ENCODE results near the gene SDR9C7. TPM values are rescaled to one million over a fixed set of nuclear protein-coding genes. Genes with fewer than 3 reads are reported as not detected.

Gene SDR9C7
- total and polyA plus RNA-seq, 2 experiments from 2014 or later, result not detected

DNA sequence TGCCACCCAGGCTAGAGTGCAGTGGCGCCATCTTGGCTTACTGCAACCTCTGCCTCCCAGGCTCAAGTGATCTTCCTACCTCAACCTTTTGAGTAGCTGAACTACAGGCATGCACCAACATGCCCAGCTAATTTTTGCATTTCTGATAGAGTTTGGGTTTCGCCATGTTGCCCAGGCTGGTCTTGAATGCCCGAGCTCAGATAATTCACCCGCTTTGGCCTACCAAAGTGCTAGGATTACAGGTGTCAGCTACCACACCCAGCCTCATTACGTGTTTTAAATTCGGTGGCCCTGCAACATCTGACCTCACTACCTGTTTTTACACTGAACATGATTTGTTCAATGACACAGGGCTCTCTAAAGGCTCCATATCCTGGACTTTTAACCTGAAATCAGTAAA, 46.1 kb upstream of the SDR9C7 start (continued):
- TF ChIP-seq ZNF462 (CRISPR knock-in tag; IDR thresholded peaks at IDR 0.05), result no peak
- TF ChIP-seq ZNF331 (CRISPR knock-in tag; IDR thresholded peaks at IDR 0.05; ENCODE audit: low read depth), result no peak

DNA sequence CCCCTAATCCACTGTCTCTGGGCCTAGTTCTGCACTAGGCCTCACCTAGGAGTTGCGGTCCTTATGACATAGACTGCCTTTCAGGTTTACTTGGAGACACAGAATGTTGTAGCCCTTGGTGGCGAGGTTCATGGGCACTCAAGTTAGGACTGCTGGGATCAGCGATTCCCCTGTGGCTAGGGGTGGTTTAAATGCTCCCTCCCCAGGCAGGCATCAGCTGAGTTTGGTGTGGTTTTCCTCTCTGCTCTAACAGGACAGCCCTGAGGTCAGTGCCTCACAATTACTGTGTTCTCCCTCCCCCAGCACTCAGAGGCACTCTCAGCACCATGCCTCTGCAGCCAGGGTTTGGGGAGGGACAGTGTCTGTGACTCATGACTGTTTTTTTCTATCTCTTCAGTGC, 45.4 kb upstream of the SDR9C7 start:
- peaks cover 8% of the 10 kb centered on the region for H3K27me3 Mint-ChIP-seq (ENCODE audit: insufficient read depth, low read depth, poor library complexity)
- H3K36me3 Mint-ChIP-seq (ENCODE audit: low read depth), result peaks cover 5% of the 10 kb centered on the region; the same call in 1 of the 3 replicates
- H3K27ac Mint-ChIP-seq, result no peak overlapping the region
- H3K27ac ChIP-seq (ENCODE audit: low read depth), result no peak overlapping the region
- peaks cover 17% of the 10 kb centered on the region for H3K9me2 ChIP-seq (ENCODE audit: insufficient read depth)
- H4K20me1 ChIP-seq (replicated peaks; ENCODE audit: insufficient read depth), result no peaks in the 10 kb centered on the region
- H2AFZ ChIP-seq, result no peak overlapping the region
- no peaks in the 10 kb centered on the region for H3K36me3 ChIP-seq (ENCODE audit: insufficient read depth)
- no peak overlapping the region for H3K4me2 ChIP-seq
- no peaks in the 10 kb centered on the region for H3K4me1 ChIP-seq (ENCODE audit: insufficient read depth)
- H3K27me3 ChIP-seq (ENCODE audit: insufficient read depth), result no peaks in the 10 kb centered on the region
- H3K4me3 ChIP-seq, result no peak overlapping the region
- no peaks in the 10 kb centered on the region for H3F3A ChIP-seq (replicated peaks; ENCODE audit: low read depth)
- ATAC-seq, result no peak
- H3K79me2 ChIP-seq (replicated peaks; ENCODE audit: insufficient read depth), result no peaks in the 10 kb centered on the region
- TF ChIP-seq EZH2 (IDR thresholded peaks at IDR 0.05; ENCODE audit: low read depth, unreplicated experiment) (no peak), ZNF114 (CRISPR knock-in tag; IDR thresholded peaks at IDR 0.05) (no peak), ZNF331 (CRISPR knock-in tag; IDR thresholded peaks at IDR 0.05; ENCODE audit: low read depth) (no peak), JUNB (IDR thresholded peaks at IDR 0.05; ENCODE audit: unreplicated experiment) (no peak), NANOG (IDR thresholded peaks at IDR 0.05; ENCODE audit: borderline replicate concordance) (no peak)
- TF ChIP-seq, protein P1, sequence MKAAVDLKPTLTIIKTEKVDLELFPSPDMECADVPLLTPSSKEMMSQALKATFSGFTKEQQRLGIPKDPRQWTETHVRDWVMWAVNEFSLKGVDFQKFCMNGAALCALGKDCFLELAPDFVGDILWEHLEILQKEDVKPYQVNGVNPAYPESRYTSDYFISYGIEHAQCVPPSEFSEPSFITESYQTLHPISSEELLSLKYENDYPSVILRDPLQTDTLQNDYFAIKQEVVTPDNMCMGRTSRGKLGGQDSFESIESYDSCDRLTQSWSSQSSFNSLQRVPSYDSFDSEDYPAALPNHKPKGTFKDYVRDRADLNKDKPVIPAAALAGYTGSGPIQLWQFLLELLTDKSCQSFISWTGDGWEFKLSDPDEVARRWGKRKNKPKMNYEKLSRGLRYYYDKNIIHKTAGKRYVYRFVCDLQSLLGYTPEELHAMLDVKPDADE (IDR thresholded peaks at IDR 0.05), result no peak
- no peak for DNase-seq (ENCODE audit: low spot score)
- no peak overlapping the region for H3K4me3 Mint-ChIP-seq
- H3K9me3 Mint-ChIP-seq, result peaks cover 4% of the 10 kb centered on the region; the same call in 1 of the 3 replicates
- no peaks in the 10 kb centered on the region for H3K4me1 Mint-ChIP-seq
